ENCODE results near the gene BRD9.

The BRD9 gene

GRCh38 chr5:937151-937924, 44.7 kb upstream of the BRD9 start:
- POLR2A ChIA-PET = no interaction called here
- Histone ChIP-seq H3K9me3 (ENCODE audit: control insufficient read depth, insufficient read depth, low read depth, low read length) (no peaks in the 10 kb centered on the region; the same call in 1 of the 2 replicates), H3K36me3 (ENCODE audit: control insufficient read depth in 2 of 2, insufficient read depth in 1 of 2, low read length in 2 of 2) (no peaks in the 10 kb centered on the region), H3K4me1 (ENCODE audit: control insufficient read depth, insufficient read depth, low read length) (no peaks in the 10 kb centered on the region), H3K27ac (ENCODE audit: extremely low read depth, low read depth, low read length) (no peak overlapping the region), H3K4me3 (ENCODE audit: low read depth, low read length) (no peak overlapping the region)
- TF ChIP-seq AEBP2 (tag by site-specific recombination; IDR thresholded peaks at IDR 0.05; ENCODE audit: borderline replicate concordance) (no peak), ZNF529 (tag by site-specific recombination; IDR thresholded peaks at IDR 0.05; ENCODE audit: insufficient replicate concordance) (no peak), ZNF514 (tag by site-specific recombination; IDR thresholded peaks at IDR 0.05) (no peak), ZNF433 (tag by site-specific recombination; IDR thresholded peaks at IDR 0.05; ENCODE audit: low read depth) (no peak), ZNF23 (tag by site-specific recombination; IDR thresholded peaks at IDR 0.05; ENCODE audit: borderline replicate concordance) (no peak), ZNF501 (tag by site-specific recombination; IDR thresholded peaks at IDR 0.05) (no peak), ZNF555 (tag by site-specific recombination; conservative IDR thresholded peaks at IDR 0.05) (no peak), ZNF621 (tag by site-specific recombination; IDR thresholded peaks at IDR 0.05) (no peak), ZNF449 (tag by site-specific recombination; IDR thresholded peaks at IDR 0.05) (no peak), PRDM1 (tag by site-specific recombination; IDR thresholded peaks at IDR 0.05) (no peak), ZNF394 (tag by site-specific recombination; IDR thresholded peaks at IDR 0.05; ENCODE audit: borderline replicate concordance) (no peak), MYNN (tag by site-specific recombination; IDR thresholded peaks at IDR 0.05; ENCODE audit: borderline replicate concordance) (no peak)
- TF ChIP-seq, protein P1, sequence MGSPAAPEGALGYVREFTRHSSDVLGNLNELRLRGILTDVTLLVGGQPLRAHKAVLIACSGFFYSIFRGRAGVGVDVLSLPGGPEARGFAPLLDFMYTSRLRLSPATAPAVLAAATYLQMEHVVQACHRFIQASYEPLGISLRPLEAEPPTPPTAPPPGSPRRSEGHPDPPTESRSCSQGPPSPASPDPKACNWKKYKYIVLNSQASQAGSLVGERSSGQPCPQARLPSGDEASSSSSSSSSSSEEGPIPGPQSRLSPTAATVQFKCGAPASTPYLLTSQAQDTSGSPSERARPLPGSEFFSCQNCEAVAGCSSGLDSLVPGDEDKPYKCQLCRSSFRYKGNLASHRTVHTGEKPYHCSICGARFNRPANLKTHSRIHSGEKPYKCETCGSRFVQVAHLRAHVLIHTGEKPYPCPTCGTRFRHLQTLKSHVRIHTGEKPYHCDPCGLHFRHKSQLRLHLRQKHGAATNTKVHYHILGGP (tag by site-specific recombination; IDR thresholded peaks at IDR 0.05) = no peak
- CTCF ChIA-PET = interaction anchor here (0.7 to 1.8 kb wide), 6 partner anchors 14 to 268 kb away, joined by 3 to 7 read pairs (median 4); no protein-coding TSS in a partner anchor

- Histone ChIP-seq H3K4me3 (ENCODE audit: low read depth, low read length) (no peak overlapping the region), H3K9me3 (ENCODE audit: control insufficient read depth, insufficient read depth, low read depth, low read length) (no peaks in the 10 kb centered on the region; the same call in 1 of the 2 replicates), H3K27ac (ENCODE audit: extremely low read depth, low read depth, low read length) (no peak overlapping the region), H3K4me1 (ENCODE audit: control insufficient read depth, insufficient read depth, low read length) (no peaks in the 10 kb centered on the region), H3K36me3 (ENCODE audit: control insufficient read depth in 2 of 2, insufficient read depth in 1 of 2, low read length in 2 of 2) (no peaks in the 10 kb centered on the region)
- ChIA-PET POLR2A (no interaction called here), CTCF (interaction anchor here (0.7 to 1.8 kb wide), 3 partner anchors 13 to 231 kb away, joined by 3 to 7 read pairs (median 4); no protein-coding TSS in a partner anchor)
- TF ChIP-seq, protein P2, sequence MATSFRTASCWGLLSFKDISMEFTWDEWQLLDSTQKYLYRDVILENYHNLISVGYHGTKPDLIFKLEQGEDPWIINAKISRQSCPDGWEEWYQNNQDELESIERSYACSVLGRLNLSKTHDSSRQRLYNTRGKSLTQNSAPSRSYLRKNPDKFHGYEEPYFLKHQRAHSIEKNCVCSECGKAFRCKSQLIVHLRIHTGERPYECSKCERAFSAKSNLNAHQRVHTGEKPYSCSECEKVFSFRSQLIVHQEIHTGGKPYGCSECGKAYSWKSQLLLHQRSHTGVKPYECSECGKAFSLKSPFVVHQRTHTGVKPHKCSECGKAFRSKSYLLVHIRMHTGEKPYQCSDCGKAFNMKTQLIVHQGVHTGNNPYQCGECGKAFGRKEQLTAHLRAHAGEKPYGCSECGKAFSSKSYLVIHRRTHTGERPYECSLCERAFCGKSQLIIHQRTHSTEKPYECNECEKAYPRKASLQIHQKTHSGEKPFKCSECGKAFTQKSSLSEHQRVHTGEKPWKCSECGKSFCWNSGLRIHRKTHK (tag by site-specific recombination; IDR thresholded peaks at IDR 0.05) = no peak
- TF ChIP-seq ZNF133 (tag by site-specific recombination; IDR thresholded peaks at IDR 0.05) (no peak), REPIN1 (tag by site-specific recombination; IDR thresholded peaks at IDR 0.05; ENCODE audit: low read depth) (no peak), ZNF404 (tag by site-specific recombination; IDR thresholded peaks at IDR 0.05) (no peak), ZNF707 (tag by site-specific recombination; IDR thresholded peaks at IDR 0.05) (no peak), ZFP37 (tag by site-specific recombination; IDR thresholded peaks at IDR 0.05) (no peak)
Observed at GRCh38 chr5:936149-937144, 43.8 kb upstream of the BRD9 start.
